Breast epithelium (tissue), 3 donors: Measurements from ENCODE around the gene TRAPPC3.

Experiments
- POLR2A ChIP-seq: fragments of 450-650 bp; IDR thresholded peaks from one replicate; pipeline ENCODE4 v1.6.1; 2016; ENCODE audit warnings: antibody characterized with exemption, mild to moderate bottlenecking, moderate library complexity
- POLR2AphosphoS5 ChIP-seq, 3 donors: sonication (generic); formaldehyde crosslinking; IDR thresholded peaks; one replicate each; pipeline ENCODE4 v1.6.1; 2017; ENCODE audit warnings: antibody characterized with exemption in 3 of 3
- TF ChIP-seq, protein P1 (sequence below), 3 donors: fragments of 450-650 bp; IDR thresholded peaks; one replicate each; pipeline ENCODE4 v1.5.1; 2016 to 2017; ENCODE audit warnings: antibody characterized with exemption in 3 of 3, mild to moderate bottlenecking in 3 of 3, moderate library complexity in 3 of 3

DNA sequence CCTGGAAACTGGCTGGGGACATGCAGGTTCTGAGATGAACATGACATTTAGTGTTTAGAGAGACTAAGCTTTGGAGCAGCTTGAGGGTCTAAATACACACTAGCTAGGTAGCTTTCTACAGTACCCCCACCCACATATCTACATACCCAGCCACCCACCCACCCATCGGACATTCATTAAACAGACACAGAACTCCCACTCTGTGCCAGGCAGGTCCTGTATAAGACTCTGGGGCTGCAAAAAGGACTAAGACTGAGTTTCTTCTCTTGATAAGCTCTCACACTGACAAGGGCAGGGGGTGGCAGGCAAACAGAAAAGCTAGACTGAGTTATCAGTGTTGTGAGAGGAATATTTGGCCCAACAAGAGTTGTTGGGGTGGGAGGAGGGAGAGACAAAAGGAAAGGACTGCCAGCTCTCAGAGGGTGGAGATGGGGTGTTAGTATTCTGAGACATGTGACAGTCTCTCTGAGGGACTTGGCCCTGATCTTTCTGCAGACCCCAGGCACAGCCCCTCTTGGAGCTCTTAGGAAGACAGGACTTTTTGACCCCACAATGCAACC lies 13.5 kb upstream of the TRAPPC3 start:
- TF ChIP-seq, protein P1, sequence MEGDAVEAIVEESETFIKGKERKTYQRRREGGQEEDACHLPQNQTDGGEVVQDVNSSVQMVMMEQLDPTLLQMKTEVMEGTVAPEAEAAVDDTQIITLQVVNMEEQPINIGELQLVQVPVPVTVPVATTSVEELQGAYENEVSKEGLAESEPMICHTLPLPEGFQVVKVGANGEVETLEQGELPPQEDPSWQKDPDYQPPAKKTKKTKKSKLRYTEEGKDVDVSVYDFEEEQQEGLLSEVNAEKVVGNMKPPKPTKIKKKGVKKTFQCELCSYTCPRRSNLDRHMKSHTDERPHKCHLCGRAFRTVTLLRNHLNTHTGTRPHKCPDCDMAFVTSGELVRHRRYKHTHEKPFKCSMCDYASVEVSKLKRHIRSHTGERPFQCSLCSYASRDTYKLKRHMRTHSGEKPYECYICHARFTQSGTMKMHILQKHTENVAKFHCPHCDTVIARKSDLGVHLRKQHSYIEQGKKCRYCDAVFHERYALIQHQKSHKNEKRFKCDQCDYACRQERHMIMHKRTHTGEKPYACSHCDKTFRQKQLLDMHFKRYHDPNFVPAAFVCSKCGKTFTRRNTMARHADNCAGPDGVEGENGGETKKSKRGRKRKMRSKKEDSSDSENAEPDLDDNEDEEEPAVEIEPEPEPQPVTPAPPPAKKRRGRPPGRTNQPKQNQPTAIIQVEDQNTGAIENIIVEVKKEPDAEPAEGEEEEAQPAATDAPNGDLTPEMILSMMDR (IDR thresholded peaks at IDR 0.05): no peak
- TF ChIP-seq POLR2AphosphoS5 (IDR thresholded peaks at IDR 0.05) (no peak), POLR2A (no peak)
